Measurements from ENCODE around the gene MLLT10.
A peak's percentile ranks its signal among the peaks of the same experiment; 100 is the strongest.

The MLLT10 gene

DNA sequence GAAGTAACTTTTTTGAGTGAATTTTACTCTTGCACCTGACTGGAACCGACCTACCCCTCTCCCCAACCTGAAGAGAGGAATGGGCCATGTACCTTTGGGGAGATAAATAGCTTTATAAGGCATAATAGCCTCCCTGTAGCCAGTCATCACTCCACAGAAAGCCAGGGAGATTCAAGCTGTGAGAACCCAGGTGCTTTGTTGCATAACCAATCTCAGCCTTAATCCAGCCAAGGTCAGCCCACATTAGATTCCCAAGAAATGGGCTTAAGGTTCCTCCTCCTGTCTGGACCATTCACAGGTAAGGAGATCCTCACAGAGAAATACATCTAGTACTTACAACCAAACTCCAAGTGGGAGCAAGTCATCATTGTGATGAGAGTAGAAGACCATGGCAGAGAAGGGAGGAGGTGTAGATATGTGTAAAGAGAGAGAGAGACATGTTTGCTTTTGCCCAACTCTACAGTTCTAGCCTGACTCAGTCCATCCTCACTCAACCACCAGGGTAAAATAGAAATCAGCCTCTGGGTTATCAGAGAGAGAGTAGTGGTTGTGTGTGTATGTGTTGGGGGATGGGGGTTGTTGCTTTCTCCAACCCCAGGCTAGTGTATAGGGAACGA, 32.2 kb upstream of the MLLT10 start:
- DNase-seq, result no peak

DNA sequence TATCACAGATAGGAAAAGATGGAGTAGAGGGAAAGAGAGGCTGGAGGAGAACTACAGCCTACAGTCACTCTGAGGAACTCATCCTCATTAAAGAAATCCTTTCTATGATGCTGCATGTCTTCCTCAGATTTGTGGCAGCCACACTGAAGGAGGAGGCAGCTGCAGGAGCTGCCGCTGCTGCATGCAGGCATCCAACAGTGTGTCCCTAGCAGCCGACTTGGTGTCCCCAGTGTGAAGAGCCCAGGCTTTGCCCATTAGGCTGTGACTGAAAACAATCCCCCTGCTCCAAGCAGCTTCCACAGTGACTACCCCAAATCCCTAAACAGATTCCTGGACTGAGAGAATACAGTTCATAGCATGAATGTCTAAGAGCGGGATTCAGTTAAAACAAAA, 31.7 kb upstream of the MLLT10 start:
- no peak for DNase-seq

DNA sequence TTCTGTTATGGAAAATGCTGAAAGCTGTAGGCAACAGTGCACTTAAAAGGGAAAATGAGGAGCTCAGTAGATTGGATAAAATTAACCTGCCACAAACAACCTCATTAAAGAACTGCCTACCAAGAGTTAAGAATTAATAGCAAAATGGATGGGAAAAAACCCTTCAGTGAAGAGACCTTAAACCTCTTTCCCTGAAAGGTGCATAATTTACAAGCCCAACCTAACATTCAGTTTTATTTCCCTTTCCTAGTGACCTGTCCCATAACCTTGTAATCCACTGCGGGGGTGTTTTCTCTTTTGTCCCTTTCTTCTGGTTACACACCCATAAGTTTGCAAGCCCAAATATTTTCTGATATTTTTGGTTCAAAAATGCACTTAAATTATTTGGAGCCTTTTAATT, 30.5 kb upstream of the MLLT10 start:
- DNase-seq, result no peak

DNA sequence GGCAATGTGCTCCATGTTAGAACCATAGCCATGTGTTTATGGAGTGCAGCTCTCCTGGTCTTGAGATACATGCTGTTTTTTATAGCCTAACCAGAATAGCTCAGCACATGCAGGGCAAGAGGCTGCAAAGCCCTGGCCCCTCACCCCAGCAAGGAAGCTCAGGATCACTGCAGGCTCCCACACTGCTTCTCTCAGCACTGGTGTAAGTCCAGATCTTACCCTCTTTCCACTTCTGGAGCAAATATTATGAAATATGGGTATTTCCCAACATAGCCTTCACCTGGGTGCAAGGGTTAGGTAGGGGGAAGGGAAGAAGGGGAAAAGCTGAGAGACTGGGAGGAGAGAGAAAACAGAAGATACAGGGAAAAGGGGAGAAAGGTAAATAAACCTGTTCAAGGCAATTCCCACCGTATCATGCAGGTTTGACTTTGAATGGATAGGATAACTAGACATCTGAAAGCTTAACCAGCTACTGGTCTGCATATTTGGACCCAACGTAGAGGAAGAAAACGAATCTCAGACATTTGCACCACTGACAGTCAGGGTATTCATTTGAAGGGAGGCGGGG, 28.2 kb upstream of the MLLT10 start:
- DNase-seq, result no peak

DNA sequence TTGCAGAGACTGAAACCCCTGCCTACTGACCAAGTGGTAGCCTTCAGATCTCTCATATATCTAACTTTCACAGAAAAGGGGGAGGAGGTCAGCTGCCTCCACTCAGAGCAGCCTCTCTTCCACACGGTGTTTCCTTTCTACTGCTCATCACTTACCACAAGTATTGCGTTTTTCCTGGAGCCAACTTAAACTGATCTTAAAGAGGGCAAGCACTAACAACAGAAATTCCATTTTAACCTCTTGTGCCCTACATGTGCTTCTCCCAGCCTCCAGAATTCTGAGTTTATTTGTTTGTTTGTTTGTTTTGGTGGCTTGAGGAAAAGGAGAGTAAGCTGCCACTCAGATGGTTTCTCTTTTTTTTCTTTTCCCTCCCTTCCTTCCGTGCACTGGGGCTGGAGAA, 27.7 kb upstream of the MLLT10 start:
- no peak for DNase-seq

DNA sequence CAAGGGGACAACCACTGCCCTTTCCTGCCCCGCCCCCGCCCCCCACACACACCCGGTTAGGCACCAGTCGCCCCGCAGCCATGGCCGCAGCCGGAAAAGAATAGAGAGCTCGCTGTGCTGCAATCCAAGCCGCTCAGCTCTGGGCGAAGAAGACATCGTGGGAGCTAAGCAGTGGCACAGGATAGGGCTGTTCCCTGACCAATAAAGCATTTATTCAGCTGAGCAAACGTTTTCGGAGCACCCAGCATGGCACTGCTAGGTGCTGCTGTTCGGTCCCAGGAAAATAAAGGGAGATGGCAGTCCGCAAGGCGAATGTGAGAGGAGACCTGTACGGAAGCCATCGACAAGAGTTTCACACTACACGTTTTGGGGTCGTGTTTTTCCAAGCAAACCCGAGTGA, 26.9 kb upstream of the MLLT10 start:
- DNase-seq, result no peak

DNA sequence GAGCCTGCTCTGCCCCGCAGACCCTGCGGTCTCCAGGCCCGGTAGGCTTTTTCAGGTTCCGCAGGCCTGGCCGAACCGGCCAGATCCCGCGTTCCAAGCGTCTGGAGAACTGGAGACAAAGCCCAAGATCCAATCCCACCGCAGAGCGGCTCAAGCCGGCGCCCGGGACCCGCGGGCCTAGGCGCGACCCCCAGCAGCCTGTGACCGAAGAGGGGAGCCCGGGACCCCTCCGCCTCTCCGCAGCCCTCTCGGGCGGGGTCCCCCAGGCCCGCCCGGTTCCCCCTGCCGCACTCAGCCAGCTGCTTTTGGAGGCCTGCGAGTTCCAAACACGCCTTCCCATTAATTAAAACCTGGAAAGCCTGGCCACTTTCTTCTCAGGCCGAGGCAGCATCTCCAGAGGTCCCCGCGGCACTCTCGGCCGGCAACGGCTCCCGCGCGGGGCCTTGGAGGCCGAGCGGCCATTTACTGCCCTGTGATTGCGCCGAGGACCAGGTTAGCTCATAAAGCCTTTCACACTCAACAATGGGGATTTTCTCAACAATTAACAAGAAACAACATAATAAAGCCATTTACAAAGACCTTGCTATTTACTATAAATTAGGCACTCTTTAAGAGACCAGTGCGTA, 25.2 kb upstream of the MLLT10 start:
- DNase-seq, result no peak

DNA sequence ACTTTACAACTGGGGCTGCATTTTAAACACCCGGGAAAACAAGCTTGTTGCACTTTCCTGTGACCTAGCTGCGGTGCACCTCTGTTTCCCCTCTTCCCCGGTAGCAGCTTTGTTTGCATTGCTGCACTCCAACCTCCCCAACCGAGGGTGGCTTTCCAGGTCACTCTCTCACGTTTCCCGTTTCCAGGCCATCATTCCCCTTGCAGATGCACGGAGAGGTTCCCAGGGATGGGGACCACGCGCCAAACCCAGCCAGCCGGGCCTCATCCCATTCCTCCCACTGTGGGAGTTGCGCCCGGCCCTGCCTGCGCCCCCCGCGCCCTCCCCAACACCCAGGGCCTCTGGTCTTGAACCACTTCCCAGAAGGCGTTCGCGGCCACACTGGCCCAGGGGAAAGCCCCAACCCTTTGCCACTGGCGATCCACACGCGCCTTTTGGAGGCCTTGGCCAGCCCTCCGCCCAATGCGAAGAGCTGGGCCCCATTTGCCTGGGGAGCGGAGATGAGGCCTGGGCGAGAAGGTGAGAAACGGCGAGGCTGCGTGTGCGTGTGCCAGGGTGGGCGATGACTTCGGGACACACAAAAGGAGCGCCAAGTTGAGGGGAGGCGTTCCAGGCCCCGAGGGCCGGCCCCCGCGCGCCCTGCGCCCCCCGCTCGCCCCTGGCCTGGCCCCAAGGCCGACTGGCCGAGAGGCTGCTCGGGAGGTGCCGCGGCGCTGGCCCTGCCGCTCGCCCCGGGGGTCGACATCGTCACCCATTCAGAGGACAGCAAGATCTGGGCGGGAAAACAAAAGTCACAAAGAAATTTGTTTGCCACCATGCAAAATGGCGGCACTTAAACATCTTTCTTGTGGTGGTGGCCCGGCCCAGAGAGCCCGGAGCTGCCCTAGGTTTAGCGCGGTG, 24.4 kb upstream of the MLLT10 start:
- DNase-seq, result no peak

DNA sequence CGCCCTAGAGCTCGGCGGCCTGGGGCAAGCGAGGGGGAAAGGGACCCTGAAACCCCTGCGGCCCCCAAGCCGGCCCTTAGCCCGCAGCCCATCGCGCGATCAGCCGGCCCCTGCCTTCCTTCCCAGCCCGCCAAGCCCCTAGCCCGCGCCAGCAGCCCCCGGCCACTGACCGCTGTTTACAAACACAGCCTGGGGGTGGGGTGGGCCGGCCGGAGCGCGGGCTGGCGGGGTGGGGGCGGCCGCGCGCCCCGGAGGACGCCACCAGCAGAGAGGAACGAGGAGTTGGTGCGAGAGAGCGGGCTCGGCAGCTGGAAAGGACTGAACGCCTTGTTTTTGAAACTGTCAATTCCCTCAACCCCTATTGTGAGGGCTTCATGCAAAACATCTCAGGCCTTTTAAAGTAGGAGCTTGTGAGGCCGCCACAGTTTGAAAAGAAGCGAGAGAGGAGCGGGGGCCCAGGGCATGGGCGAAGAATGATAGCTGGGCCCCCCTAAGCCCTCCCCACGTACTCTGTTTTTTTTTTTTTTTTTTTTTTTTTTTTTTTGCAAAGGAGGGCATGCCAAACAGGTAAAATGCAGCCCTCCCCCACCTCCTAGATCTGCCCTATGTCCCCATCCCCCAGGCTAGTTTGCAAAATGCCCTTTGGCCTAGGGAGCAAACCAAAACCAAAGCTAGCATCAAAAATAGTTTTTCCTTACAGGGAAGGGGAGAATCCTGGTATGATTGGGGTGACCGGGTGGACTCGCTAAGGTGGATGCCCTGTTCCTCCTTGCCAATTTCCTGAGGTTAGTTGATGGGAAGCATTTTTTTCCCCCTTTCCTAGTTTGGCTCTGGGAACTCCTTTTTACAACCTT, 23.6 kb upstream of the MLLT10 start:
- no peak for DNase-seq

DNA sequence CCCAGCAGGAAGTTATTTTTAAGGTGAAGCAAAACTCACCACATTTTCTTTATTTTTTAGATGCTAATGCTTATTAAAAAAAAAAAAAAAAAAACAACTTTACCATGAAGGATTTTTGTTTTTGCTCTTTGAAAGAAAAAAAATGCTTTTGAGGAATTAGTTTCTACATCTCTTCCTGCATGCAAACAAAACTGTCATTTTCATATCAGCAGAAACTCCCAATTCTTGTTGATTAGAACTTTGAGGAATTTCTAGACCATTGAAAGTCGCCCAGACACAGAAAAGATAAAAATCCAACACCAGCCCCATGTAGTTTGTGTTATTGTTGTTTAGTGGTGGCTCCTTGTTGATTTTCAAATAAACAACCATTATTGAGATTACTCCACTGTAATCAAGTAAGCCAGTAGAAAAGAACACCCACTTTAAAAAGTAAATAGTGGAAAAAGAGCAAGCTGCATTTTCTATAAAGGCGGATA, 22.9 kb upstream of the MLLT10 start:
- no peak for DNase-seq

DNA sequence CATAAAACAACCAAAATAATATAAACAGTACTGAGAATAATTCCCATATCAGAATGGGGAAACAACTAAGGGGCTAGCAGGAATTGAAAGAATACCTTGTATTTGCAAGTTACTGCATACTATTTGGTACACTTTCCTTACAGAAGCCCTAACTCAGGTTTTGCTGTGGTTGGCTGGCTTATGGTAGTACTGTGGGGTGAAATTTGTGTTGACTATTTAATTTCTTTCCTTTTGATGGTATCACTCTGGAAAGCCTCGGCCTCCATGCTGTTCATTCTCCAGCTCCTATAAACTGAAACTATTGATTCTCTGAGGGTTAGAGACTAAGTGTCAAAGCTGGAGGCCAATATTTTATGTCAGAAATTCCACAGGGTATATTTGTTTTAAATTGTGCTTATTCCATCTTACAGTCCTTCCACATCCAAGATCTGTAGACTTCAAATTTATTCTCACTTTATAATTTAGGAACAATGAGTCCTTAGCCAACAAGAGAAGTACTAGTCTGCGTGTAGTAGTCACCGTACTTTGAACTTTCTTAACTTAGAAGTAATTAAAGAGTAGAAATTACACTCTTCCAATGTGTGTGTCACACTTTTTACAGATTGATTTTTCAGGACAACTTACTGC, 22.0 kb upstream of the MLLT10 start:
- no peak for DNase-seq

DNA sequence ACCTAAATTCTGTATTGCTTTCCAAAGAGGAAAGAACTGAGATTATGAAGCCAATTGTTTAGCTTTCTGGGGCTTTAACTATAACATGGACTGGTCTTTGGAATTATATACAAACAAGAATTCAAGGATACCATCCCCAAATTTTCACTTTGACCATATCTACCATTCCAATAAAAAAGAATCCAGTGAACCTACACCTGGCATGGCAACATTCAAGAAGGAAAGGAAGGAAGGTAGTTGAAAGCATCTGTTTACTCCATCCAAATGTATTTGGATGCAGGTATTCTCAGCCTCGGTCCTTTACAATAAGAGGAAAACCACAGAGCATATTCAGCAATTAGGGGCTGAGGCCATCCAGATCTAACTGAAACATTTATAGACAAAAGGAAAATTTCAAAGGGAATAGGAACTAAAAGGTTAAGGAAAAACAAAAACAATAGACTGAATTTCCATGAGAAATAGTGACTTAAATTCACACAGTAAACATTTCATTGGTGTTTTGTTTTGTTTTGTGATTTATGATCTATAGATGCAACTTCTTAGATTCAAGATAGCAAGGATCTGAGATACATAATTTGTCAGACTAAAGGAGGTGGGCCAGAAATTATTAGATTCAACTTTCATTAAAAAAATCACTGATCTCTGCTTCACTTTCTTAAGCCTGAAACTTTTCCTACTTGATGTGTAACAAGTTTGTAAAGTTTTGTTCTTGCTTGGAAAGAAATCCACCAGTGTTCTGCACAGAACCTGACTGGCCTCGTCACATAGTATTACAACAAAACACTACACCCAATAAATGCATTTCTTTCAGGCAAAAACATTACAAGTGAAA, 21.2 kb upstream of the MLLT10 start:
- no peak for DNase-seq

DNA sequence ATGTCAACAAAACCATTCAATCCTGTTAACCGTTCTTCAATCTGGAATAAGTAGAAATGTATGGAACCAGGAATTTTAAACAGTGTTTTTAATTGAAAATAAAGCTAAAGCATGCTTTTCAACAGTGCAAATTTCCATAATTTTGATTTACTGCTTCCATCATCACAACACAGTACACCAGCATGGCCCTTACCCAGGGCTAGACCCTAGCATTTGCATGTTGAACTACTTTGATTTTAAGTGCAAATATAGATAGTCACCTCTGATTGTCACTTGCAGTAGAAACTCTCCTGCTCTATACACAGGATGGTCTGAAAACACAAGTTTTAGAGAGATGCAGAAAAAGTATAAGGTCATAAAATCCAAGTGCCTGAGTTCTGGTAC, 20.6 kb upstream of the MLLT10 start:
- DNase-seq, result no peak

DNA sequence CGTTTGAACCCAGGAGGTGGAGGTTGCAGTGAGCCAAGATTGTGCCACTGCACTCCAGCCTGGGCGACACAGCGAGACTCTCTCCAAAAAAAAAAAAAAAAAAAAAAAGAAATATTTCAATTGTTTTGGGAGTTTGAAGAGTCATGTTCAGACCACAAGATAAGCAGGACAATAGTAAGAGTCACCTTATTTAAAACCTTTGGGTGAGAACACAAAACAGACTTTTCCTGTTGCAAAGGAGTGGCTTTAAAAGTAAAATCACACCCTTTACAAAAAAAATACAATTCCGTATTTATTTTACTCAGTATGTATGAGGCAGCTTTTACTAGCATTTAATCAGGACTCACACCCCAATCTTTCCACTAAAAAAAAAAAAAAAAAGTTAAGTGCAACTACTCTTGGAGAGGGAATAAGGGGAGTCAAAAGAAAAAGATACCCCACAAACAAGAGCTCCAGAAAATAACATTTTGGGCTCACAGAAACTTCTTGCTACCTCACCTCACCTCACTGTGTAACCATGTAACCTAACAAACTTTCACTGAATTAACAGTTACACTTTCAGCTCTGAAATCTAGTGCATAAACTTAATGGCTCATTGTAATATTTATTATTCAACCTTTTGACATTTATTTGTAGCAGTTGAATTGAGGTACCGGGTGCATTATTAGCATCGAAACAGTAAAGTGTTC, 19.8 kb upstream of the MLLT10 start:
- DNase-seq, result no peak

DNA sequence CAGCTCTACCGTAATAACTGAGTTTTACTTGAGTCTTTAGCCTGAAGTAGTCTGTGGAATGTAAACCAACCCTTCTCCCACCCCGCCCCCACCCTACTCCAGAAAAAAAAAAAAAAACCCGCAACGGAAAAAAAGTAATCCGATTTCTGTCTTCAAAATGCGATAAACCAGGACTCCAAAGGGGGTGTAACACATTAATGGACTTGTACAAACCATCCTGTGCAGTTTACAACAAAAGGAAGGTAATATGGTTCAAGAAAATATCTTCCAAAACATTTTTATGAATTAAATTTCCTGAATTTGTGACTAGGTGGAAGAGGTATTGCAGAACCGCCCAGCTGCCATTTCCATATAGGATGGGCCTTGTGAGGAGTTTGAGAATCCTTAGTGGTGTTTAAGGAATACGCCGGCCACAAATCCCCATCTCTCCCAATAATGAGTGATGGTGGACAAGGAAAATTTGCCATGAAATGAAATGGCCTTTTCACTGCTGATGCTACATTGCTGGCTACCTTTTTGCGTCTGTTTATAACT, 19.1 kb upstream of the MLLT10 start:
- DNase-seq, result no peak

DNA sequence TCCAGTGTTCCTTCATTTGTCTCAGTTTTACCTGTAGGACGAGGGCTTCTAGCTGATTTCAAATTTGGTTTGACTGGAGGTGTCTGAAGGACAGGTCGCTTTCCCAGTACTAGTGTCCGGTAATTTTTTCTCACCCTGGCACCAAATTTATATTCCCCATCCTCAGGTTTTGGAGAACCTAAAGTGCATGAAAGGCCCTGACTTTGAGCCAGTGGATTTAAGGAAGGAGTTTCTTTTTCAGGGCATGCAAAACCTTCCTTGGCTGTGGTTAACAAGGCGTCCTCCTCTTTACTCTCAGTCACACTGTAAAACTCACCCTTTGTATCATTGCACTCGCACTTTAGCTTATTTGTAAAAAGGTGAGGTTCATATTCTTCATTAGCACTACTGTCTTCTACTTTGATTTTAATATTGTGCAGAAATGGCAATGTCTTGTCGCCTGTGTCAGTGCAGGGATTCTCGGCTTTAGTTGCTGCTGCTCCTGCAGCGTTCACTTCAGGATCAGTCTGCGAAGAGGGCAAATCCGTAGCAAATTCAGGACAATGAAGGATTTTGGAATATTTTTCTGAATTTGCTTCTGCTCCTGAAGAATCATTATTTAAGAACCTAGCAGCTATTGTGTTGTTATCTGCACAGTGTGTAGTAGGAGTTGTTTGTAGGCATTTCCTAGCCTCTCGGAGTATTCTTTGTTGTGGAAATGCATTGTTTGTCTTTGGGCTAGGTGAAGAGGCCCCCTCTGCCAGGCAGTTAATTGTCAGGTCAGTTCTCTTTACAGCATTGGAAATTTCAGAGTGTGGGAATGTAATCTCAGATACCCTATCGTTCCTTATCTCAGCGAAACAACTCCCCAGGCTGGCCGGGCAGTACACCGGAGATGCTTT, 18.4 kb upstream of the MLLT10 start:
- DNase-seq, result no peak

DNA sequence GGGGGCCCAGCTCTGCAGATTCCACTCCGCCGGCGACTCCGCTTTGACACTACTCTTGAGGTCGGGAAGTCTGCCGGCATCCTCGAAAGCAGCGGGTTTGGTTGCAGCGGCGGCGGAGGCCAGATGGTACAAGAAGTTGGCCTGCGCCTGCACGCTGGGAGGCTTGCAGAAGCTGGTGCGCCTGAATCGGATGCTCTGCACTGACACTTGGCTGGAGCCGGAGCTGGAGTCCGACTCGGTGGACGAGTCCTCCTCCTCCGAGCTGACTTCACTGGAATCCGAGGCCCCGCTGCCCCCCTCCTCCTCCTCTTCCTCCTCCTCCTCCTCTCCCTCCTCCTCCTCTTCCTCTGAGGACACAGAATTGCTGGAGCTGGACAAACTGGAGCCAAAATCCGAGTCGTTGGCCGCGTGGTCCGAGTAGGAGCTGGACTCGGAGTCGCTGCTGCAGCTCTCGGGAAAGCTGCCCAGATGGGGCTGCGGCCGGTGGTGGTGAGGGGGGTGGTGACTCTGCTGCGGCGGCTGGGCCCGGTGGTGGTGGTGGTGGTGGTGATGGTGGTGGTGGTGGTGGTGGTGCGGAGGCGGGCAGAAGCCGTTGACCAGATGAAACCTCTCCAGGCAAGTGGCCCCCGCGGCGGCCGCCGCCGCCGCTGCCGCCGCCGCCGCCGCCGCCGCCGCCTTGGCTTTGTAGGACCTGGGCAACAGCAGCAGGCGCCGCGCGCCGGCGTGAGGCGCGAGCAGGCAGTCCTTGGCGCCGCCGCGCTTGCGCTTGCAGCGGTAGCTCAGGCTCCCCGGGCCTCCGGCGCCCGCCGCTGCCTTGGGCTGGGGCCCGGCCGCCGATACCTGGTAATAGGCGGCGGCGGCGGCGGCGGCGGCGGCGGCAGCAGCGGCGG, 17.5 kb upstream of the MLLT10 start:
- peak; percentile 52 for DNase-seq
